Left lung (tissue), 10 donors: ENCODE data around the gene ATP4B. TPM values are rescaled to one million over a fixed set of nuclear protein-coding genes. Genes with fewer than 3 reads are reported as not detected.

ENCODE experiments used
- ATAC-seq: fragments of 200-7000 bp; cut with Tn5 transposase; one replicate; pipeline ENCODE4 v1.9.1; 2020; ENCODE audit warnings: moderate library complexity
- DNase-seq, 4 donors: peaks; one replicate each; pipeline ENCODE4 v3.0.0-alpha.2; 2013 to 2020
- H3K27ac ChIP-seq, 2 donors: fragments of 200-600 bp; sonication (generic) in 1 of 2; one replicate each; pipeline versions ENCODE4 v1.5.0 to v1.8.0; 2020 to 2021
- H3K27me3 ChIP-seq, 2 donors: fragments of 200-600 bp; sonication (generic) in 1 of 2; one replicate each; pipeline versions ENCODE4 v1.5.0 to v1.8.0; 2020 to 2021
- H3K36me3 ChIP-seq, 2 donors: fragments of 200-600 bp; sonication (generic) in 1 of 2; one replicate each; pipeline versions ENCODE4 v1.5.0 to v1.8.0; 2020 to 2021
- H3K4me1 ChIP-seq, 2 donors: fragments of 200-600 bp; one replicate each; pipeline ENCODE4 v1.8.0; 2021
- H3K4me3 ChIP-seq, 2 donors: fragments of 200-600 bp; sonication (generic) in 1 of 2; one replicate each; pipeline versions ENCODE4 v1.5.0 to v1.8.0; 2020 to 2021; ENCODE audit warnings: mild to moderate bottlenecking in 1 of 2
- H3K9me3 ChIP-seq, 2 donors: fragments of 200-600 bp; sonication (generic) in 1 of 2; one replicate each; pipeline versions ENCODE4 v1.5.0 to v1.8.0; 2020 to 2021
- CTCF ChIP-seq, 2 donors: fragments of 200-600 bp; sonication (generic) in 1 of 2; IDR thresholded peaks; one replicate each; pipeline versions ENCODE4 v1.5.0 to v1.8.0; 2021; ENCODE audit warnings: antibody characterized with exemption in 2 of 2
- intact Hi-C, 2 donors: fragments of 100-400 bp; cut with DNase I; formaldehyde crosslinking; loops; one replicate each; pipeline versions ENCODE4 v1.11.2 to v1.14.2; 2022
- polyA plus RNA-seq, 6 donors: library from polyadenylated mRNA; unstranded; fragments of 120-200 nt; gene quantifications; one replicate each; pipeline ENCODE4 v1.2.1, GENCODE V29; 2013; ENCODE audit not compliant: insufficient read length in 6 of 6
- total RNA-seq, 2 donors: library from RNA; stranded (reverse); fragmentation: NEBNext Ultra II Directional; extraction: Animal tissue kit (Norgen Biotek cat#: 25700); gene quantifications; one replicate each; pipeline ENCODE4 v1.2.1, GENCODE V29; 2021
- donor health status: DM: no; HTN: yes; CAD: no.
- donor health status: DM: no; HTN: no; CAD: no.

ATP4B gene
- total and polyA plus RNA-seq, 8 donors, result 0.28 to 0.58 (median 0.41) TPM; not detected in 5

- Histone ChIP-seq H3K27ac (no peak overlapping the region), H3K4me3 (no peak overlapping the region), H3K36me3 (peaks cover 0 to 88% of the 10 kb centered on the region in 2 donors), H3K27me3 (no peaks in the 10 kb centered on the region), H3K4me1 (no peaks in the 10 kb centered on the region), H3K9me3 (no peaks in the 10 kb centered on the region)
- no peak for TF ChIP-seq CTCF (IDR thresholded peaks at IDR 0.05)
- intact Hi-C loops, result no loop called here
- DNase-seq, result peak in 1 of 4 donors; percentile 10
- no peak for ATAC-seq
These were observed 27.2 kb downstream of the ATP4B start for GRCh38 chr13:113630804-113631203.

GRCh38 chr13:113630296-113630695 is 27.7 kb downstream of the ATP4B start:
- Histone ChIP-seq H3K27ac (no peak overlapping the region), H3K4me3 (no peak overlapping the region), H3K4me1 (no peaks in the 10 kb centered on the region), H3K36me3 (peaks cover 0 to 83% of the 10 kb centered on the region in 2 donors), H3K27me3 (no peaks in the 10 kb centered on the region), H3K9me3 (no peaks in the 10 kb centered on the region)
- ATAC-seq (no peak), DNase-seq (peak in 1 of 4 donors; percentile 26)
- TF ChIP-seq CTCF (IDR thresholded peaks at IDR 0.05), result no peak
- intact Hi-C loops, result no loop called here

GRCh38 chr13:113629866-113630265 is 28.1 kb downstream of the ATP4B start:
- ATAC-seq (no peak), DNase-seq (peak in 1 of 4 donors; percentile 24)
- no peaks in the 10 kb centered on the region for H3K9me3 ChIP-seq
- no peaks in the 10 kb centered on the region for H3K27me3 ChIP-seq
- H3K4me1 ChIP-seq, result no peaks in the 10 kb centered on the region
- intact Hi-C loops, result no loop called here
- TF ChIP-seq CTCF (IDR thresholded peaks at IDR 0.05), result no peak
- H3K36me3 ChIP-seq, result peaks cover 0 to 79% of the 10 kb centered on the region in 2 donors
- no peak overlapping the region for H3K27ac ChIP-seq
- no peak overlapping the region for H3K4me3 ChIP-seq

GRCh38 chr13:113628291-113629270 is 29.4 kb downstream of the ATP4B start:
- no peaks in the 10 kb centered on the region for H3K9me3 ChIP-seq
- peaks cover 0 to 74% of the 10 kb centered on the region in 2 donors for H3K36me3 ChIP-seq
- H3K27me3 ChIP-seq, result no peaks in the 10 kb centered on the region
- H3K4me3 ChIP-seq, result no peak overlapping the region
- no peak for TF ChIP-seq CTCF (IDR thresholded peaks at IDR 0.05)
- no peak overlapping the region for H3K27ac ChIP-seq
- DNase-seq, result peak in 1 of 4 donors; percentile 24
- ATAC-seq, result no peak
- intact Hi-C loops, result no loop called here
- no peaks in the 10 kb centered on the region for H3K4me1 ChIP-seq

GRCh38 chr13:113627136-113627535 is 30.9 kb downstream of the ATP4B start:
- TF ChIP-seq CTCF (IDR thresholded peaks at IDR 0.05), result no peak
- intact Hi-C loops, result no loop called here
- H3K4me1 ChIP-seq, result no peaks in the 10 kb centered on the region
- H3K36me3 ChIP-seq, result peaks cover 0 to 74% of the 10 kb centered on the region in 2 donors
- no peak overlapping the region for H3K27ac ChIP-seq
- H3K27me3 ChIP-seq, result no peaks in the 10 kb centered on the region
- H3K9me3 ChIP-seq, result no peaks in the 10 kb centered on the region
- H3K4me3 ChIP-seq, result no peak overlapping the region
- no peak for ATAC-seq
- DNase-seq, result peak in 1 of 4 donors; percentile 17
